Measurements from ENCODE around the gene FAM83F.

Gene FAM83F

GRCh38 chr22:39965748-39966147 lies 29.0 kb upstream of the FAM83F start:
- DNase-seq (ENCODE audit: low read depth in 1 of 2, low spot score in 1 of 2): no peak

DNA sequence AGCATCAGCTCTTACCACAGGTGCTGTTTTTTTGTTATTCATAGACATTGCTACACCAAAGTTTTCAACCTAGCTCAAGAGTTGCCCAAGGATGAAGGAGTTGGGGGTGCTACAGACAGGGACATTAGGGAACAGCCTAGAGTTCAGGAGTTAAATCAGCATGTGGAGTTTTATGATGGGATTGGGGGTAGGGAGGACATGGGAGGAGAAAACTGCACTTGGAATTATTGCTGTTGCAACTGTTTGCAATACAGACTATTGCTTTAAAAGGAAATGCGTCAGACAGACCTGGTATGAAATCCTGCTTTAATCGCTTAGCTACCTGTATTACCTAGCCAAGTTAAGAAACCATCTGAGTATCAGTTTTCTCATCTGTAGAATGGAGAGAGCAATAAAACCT lies 28.3 kb upstream of the FAM83F start:
- DNase-seq (ENCODE audit: low read depth in 1 of 2, low spot score in 1 of 2): no peak

DNA sequence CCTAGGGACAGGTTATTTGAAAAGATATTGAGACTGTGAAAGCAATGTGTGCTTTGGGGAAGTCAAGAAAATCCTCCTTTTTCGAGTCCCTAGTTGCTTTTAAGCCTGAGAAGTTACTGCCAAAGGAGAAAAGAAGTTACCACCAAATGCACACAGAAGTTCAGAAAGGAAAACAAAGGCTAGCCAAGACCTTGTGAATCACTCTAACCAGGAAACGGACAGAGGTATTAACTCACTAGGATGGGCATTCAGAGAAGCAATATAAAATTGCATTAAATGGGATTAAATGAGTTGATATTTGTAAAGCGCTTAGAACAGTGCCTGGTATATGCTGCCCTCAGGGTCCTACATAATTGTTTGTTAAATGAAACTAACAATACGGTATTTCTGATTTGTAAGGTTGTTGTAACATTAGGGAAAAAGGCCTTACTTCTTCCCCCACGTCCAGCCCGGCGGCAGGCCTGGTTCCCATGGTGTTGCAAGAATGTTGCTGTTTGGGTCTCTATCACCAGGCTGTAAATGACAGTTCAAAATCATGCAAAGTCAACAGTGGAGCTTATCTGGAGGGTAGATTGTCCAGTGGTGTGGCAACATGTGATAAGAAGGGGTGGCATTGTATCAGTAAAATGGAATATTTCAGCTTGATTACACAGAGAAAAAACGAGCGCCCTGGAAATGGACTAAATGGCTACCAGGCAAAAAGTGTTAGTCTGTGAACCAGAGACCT lies 27.5 kb upstream of the FAM83F start:
- no peak for DNase-seq (ENCODE audit: low read depth in 1 of 2, low spot score in 1 of 2)

DNA sequence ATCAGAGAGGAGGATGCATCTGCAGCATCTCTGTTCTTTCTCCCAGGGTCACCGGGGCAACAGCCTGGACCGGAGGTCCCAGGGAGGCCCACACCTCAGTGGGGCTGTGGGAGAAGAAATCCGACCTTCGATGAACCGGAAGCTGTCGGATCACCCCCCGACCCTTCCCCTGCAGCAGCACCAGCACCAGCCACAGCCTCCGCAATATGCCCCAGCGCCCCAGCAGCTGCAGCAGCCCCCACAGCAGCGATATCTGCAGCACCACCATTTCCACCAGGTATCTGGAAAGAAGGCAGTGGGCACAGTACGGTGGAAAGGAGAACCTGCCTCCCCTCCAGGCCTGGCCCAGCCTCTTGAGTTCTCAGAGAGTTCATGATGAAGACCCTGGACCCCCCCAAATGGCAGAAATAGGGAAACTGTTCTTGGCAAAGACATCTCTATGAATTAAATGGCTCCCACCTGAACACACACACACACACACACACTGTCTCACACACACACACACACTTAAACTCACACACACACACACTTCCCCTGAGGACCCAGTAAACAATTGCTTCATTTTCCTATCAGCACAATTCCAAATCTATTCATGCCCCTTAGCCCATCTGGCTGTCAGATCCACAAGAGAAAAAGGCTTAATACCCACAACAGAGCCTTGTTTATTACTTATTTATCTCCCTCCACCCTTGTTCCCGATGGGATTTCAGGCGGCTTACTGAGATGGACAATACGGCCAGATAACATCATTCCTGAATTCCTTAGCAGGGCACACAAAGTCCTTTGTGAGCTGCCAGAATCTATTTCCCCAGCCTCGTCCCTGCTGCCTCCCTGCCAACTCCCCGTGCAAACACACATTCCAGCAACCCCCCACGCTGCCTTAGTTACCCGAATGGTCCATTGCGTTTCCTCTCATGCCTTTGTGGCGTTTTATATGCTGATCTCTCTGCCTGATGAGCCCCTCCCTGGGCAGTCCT lies 26.5 kb upstream of the FAM83F start:
- no peak for DNase-seq (ENCODE audit: low read depth in 1 of 2, low spot score in 1 of 2)

- DNase-seq (ENCODE audit: low read depth in 1 of 2, low spot score in 1 of 2): no peak
These were observed 24.0 kb upstream of the FAM83F start for GRCh38 chr22:39970742-39971141.

DNA sequence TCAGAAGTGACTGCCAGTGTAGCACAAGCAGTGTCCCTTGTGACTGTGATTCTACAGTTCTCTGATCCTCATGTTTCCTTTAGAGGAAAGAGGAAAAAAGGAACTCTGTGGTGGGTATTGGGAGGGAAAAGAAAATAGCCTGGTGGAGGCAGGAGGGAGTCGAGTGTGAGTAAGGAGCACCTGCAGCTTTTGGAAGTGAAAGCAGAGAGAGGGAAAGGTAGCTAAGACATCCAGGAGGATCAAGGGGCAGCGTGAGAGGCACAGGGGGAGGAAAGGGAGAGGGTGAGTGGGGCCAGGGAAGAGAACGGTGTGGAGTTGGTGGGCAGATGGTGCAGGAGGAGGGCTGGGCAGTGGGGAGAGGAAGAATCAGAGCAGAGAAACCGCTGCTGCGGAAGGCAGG lies 22.1 kb upstream of the FAM83F start:
- DNase-seq (ENCODE audit: low read depth in 1 of 2, low spot score in 1 of 2): no peak

GRCh38 chr22:39973656-39974055 lies 21.1 kb upstream of the FAM83F start:
- DNase-seq (ENCODE audit: low read depth in 1 of 2, low spot score in 1 of 2): no peak

DNA sequence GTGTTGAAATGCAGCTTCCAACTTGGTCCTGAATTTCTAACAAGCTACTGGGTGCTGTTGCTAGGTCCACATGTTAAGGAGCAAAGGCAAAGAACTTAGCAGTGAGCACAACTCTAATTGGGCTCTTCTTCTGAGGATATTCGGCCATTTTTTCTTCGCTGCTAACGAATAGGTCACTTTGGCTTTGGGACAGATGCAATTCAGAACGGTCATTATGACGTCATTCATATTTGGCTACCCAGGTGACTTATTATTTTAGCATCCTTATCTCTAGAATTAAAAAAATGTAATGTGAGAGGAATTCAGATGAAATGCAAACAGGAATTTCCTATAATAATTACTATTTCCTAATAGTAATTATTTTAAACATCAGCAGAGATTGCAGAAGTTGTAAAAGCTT lies 20.7 kb upstream of the FAM83F start:
- DNase-seq (ENCODE audit: low read depth in 1 of 2, low spot score in 1 of 2): no peak

- DNase-seq (ENCODE audit: low read depth in 1 of 2, low spot score in 1 of 2): no peak
These were observed 15.7 kb upstream of the FAM83F start for GRCh38 chr22:39979048-39979447.

DNA sequence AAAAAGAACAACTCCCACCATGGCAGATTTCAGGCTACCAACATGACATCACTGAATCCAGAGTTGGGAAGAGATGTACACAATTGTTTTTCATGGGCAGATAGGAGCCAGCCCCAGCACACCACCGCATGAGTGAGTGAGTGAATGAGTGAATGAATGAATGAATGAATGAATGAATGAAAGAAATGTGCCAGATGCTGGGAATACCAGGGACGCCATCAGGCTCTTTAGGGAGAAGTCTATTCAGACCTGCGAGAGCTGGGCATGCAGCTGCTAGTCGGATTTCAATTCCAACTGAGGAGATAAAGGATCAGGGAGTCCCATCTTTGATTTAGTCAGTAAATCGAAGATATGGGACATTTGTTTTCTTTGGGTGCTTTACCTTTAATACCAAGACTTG lies 15.3 kb upstream of the FAM83F start:
- DNase-seq (ENCODE audit: low read depth in 1 of 2, low spot score in 1 of 2): no peak

DNA sequence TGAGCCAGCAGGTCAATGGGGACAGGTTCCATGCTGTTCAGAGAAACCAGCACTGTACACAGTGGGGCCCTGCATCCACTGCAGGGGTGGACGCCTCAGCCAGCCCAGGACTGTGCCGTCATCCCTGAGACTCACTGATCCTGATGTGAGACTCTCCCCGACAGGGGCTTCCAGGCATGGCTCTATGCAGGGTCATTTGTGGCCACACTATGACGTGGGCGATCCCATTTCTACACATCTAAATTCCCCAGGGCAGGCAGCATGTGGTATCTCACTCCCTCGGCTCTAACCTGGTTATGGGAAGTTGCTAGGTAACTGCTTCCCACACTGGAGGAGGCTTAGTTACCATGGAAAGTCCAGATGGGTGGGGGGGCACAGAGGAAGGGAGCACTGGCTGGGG lies 14.2 kb upstream of the FAM83F start:
- DNase-seq (ENCODE audit: low read depth in 1 of 2, low spot score in 1 of 2): no peak

DNA sequence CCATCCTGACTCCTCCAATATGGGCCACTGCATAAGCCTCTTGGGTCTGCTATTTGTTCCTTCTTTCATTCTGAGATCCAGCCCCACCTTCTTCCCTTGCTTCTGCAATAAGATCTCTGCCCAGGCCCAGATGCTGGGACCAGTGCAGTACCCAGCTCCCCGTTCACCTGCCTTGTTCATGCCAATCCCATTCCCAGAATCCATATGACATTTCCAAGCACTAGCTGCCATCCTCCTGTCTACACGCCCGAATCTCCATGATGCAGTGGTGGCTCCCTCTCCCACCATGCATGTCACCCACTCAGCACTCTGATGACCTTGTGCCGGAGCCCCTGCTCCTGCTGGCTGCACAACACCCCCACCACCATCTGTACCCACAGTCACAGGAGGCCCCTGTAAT lies 11.4 kb upstream of the FAM83F start:
- DNase-seq (ENCODE audit: low read depth in 1 of 2, low spot score in 1 of 2): no peak

DNA sequence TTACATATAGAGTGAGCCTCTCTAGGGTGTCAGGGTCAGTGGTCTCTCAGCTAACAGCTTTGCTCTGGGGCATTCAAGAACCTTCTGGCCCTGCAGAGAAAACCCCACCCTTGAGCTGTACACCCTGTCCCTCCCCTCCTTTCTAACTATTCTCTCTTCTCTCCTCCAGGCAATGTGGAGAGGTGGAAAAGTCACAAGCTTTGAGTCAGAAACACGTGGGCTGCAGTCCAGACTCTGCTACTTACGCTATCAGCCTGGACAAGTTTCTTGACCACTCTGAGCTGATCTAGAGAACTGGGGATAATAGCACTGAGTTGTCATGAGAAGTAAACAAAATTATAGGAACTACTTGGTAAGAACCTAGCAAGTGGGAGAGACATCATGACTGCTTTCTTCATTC lies 10.7 kb upstream of the FAM83F start:
- no peak for DNase-seq (ENCODE audit: low read depth in 1 of 2, low spot score in 1 of 2)

DNA sequence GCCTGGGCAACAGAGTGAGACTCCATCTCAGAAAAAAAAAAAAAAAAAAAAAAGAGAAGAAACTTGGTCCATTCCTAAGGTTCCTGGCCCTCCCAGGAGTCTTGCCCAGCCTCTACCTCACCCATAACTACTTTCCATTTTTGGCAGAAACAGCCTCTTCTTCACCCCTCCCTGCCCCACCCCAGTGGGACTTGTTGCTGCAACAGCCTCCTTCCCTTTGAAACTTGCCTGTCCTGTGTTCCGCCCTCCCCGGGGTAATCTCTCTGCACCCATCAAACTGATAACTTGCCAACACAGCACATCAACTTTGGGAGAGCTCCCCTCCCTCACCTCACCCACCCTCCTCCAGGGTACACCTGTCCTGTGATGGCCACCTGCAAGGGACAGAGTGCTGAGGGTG lies 10.0 kb upstream of the FAM83F start:
- no peak for DNase-seq (ENCODE audit: low read depth in 1 of 2, low spot score in 1 of 2)

DNA sequence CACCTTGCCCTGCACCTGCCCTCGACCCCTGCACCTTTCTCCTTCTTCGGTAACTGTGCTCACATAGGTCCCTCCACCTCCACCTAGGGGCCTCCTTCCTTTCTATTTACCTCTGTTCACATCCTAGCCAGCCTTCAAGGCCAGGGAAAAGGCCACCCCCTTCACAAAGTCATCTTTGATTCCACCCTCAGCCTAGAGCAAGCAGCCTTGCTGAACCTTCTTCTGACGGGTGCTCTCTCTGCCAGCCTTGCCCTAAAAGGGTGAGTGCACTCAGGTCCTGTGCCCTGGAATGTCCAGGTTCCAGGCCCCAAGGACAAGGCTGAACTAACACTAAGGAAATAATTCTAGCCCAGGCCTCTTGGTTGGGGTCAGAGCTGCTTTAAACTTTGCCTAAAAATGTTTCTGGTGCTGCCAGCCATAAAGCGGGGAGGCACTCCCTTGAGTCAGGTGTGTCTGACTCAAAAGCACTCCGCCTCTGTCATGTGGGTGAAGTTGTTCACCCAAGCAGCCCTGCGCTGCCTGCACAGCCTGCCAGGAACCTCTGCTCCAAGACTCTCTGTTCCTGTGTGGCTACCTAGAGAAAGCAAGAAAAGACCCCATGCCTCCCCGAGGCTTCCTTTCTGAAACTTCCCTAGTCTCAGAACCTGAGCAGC lies 9.2 kb upstream of the FAM83F start:
- DNase-seq (ENCODE audit: low read depth in 1 of 2, low spot score in 1 of 2): no peak

GRCh38 chr22:39988386-39989114 lies 6.2 kb upstream of the FAM83F start:
- no peak for DNase-seq (ENCODE audit: low read depth in 1 of 2, low spot score in 1 of 2)

DNA sequence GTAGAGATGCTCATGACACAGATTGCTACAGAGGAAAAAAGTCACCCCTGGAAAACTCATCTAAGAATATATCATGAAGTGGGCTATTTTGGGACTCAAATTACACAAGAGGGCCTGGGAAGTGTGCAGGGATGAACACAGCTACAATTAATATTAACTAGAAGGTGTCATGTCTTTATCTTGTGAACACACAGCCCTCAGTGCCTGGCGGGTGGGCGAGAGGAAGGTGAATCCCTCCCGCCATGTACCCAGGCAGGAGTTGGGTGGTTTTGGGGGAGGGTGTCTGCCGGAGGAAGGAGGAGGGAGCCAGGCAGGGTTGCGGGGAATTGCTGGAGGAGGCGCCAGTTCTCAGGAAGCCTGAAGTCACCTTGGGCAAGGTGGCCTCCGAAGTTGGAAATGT lies 5.1 kb upstream of the FAM83F start:
- no peak for DNase-seq (ENCODE audit: low read depth in 1 of 2, low spot score in 1 of 2)

DNA sequence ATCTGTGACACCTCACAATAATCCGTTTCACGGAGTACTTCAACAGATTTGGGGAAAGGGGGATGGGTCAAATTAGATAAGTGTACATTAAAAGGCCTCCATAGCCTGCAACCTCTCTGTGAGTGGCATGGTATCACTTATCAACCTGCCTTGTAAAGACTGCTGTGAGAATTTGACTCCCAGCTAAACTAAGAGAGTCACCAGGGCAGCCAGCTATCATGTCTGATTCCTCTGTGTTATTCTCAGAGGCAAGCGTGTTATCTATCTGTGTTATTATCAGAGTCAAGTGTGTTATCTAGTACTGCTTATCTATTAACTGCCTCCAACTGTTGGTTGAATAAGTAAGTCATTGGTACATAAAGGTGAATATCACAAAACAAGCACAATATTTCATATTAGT lies 4.1 kb upstream of the FAM83F start:
- no peak for DNase-seq (ENCODE audit: low read depth in 1 of 2, low spot score in 1 of 2)

DNA sequence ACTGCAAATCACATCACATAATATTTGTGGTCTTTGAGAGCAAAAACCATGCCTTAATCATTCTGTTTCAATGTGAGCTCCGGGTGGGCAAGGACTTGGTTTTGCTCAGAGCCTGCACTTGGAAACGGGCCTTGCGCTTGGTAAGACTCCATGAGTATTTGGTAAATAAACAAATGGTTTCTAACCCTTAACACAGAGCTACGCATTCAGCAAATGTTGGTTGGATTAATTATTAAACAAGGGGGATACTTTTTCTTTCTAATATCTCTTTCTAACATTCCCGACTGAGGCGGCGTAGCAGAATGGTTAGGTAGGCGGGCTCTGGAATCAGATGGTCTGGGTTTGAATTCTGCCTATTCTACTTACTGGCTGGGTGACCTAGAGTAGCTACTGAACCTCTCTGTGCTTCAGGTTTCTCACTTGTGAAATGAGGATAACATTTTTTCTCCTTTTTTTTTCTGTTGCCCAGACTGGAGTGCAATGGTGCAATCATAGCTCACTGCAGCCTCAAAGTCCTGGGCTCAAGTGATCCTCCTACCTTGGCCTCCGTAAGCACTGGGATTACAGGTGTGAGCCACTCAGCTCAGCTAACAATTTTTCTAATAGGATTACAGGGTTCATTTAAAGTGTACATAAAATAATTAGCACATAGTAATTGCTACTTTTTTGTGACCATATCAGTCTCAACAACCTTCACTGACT lies 3.4 kb upstream of the FAM83F start:
- no peak for DNase-seq (ENCODE audit: low read depth in 1 of 2, low spot score in 1 of 2)

- DNase-seq (ENCODE audit: low read depth in 1 of 2, low spot score in 1 of 2): no peak
These were observed 2.5 kb upstream of the FAM83F start for GRCh38 chr22:39992088-39992826.

All from activated T-helper 1 cell treated with anti-CD3 and anti-CD28 coated beads, Interleukin-2, amount 50 U/mL, for 16 hours (primary cell).